Amniotic epithelial cell (primary cell): Measurements from ENCODE around the gene TMEM33.

Experiments used
- DNase-seq: peaks from one replicate; pipeline ENCODE4 v3.0.0-alpha.2; 2010; ENCODE audit warnings: low read depth

The TMEM33 gene

GRCh38 chr4:41940834-41941233 lies 5.6 kb downstream of the TMEM33 start:
- no peak for DNase-seq

- DNase-seq: no peak
Observed at GRCh38 chr4:41943506-41943905, 8.3 kb downstream of the TMEM33 start.

GRCh38 chr4:41944089-41944488 lies 8.9 kb downstream of the TMEM33 start:
- no peak for DNase-seq

GRCh38 chr4:41949531-41949930 lies 14.3 kb downstream of the TMEM33 start:
- no peak for DNase-seq

- DNase-seq: peak; percentile 35
Observed at GRCh38 chr4:41957634-41958033, 22.4 kb downstream of the TMEM33 start.

GRCh38 chr4:41963105-41963504 lies 27.9 kb downstream of the TMEM33 start:
- DNase-seq: peak; percentile 31

GRCh38 chr4:41964401-41964800 lies 29.2 kb downstream of the TMEM33 start:
- DNase-seq: no peak

GRCh38 chr4:41967392-41967791 lies 32.2 kb downstream of the TMEM33 start:
- no peak for DNase-seq

GRCh38 chr4:41969671-41970070 lies 34.4 kb downstream of the TMEM33 start:
- no peak for DNase-seq

GRCh38 chr4:41975341-41975740 lies 40.1 kb downstream of the TMEM33 start:
- no peak for DNase-seq

- no peak for DNase-seq
Observed at GRCh38 chr4:41976775-41977516, 41.7 kb downstream of the TMEM33 start.

GRCh38 chr4:41977709-41978108 lies 42.5 kb downstream of the TMEM33 start:
- DNase-seq: no peak

GRCh38 chr4:41981456-41981855 lies 46.2 kb downstream of the TMEM33 start, which contains the start of gene DCAF4L1:
Gene DCAF4L1 (plus strand): TSS chr4:41981756. CDS start chr4:41981793, 37 bp downstream.
- no peak for DNase-seq

GRCh38 chr4:41982716-41983115 lies 47.5 kb downstream of the TMEM33 start:
- no peak for DNase-seq

GRCh38 chr4:41985151-41985550 lies 49.9 kb downstream of the TMEM33 start:
- no peak for DNase-seq

- DNase-seq: no peak
Observed at GRCh38 chr4:41989994-41990364, 54.8 kb downstream of the TMEM33 start.

GRCh38 chr4:41990365-41991111 lies 55.3 kb downstream of the TMEM33 start, which contains the start of gene SLC30A9:
Gene SLC30A9 (plus strand): TSS chr4:41990530. CDS start chr4:41990652, 122 bp downstream.
- DNase-seq: peak; percentile 92

- DNase-seq: peak; percentile 35
Observed at GRCh38 chr4:41991916-41992767, 56.9 kb downstream of the TMEM33 start.

- DNase-seq: no peak
Observed at GRCh38 chr4:41992967-41993857, 58.0 kb downstream of the TMEM33 start.

- DNase-seq: no peak
Observed at GRCh38 chr4:41994461-41994985, 59.3 kb downstream of the TMEM33 start.

- no peak for DNase-seq
Observed at GRCh38 chr4:41998019-41998418, 62.8 kb downstream of the TMEM33 start.
